Measurements from ENCODE around the gene SIAH2. TPM values are rescaled to one million over a fixed set of nuclear protein-coding genes. Genes with fewer than 3 reads are reported as not detected.

The SIAH2 gene
- total RNA-seq, 1 experiment from 2014 or later: 17.1 TPM

GRCh38 chr3:150783316-150783715 is 20.3 kb upstream of the SIAH2 start:
- Mint-ChIP-seq H3K4me3 (no peak overlapping the region), H3K27ac (no peak overlapping the region), H3K36me3 (peaks cover 2% of the 10 kb centered on the region; the same call in 1 of the 2 replicates), H3K9me3 (peaks cover 14% of the 10 kb centered on the region), H3K27me3 (ENCODE audit: low read depth) (peaks cover 4% of the 10 kb centered on the region; the same call in 1 of the 2 replicates), H3K4me1 (peaks cover 5% of the 10 kb centered on the region)
- DNase-seq (ENCODE audit: low spot score): no peak
- TF ChIP-seq PRDM15 (CRISPR knock-in tag; IDR thresholded peaks at IDR 0.05) (no peak), PRRX2 (CRISPR knock-in tag; IDR thresholded peaks at IDR 0.05) (no peak), NR3C1 (CRISPR knock-in tag; conservative IDR thresholded peaks at IDR 0.05; ENCODE audit: low read depth) (no peak), JAZF1 (CRISPR knock-in tag; IDR thresholded peaks at IDR 0.05) (no peak), E2F5 (CRISPR knock-in tag; IDR thresholded peaks at IDR 0.05) (no peak), AFF4 (CRISPR knock-in tag; IDR thresholded peaks at IDR 0.05; ENCODE audit: borderline replicate concordance) (no peak), SOX15 (CRISPR knock-in tag; IDR thresholded peaks at IDR 0.05) (no peak), NR1H2 (CRISPR knock-in tag; IDR thresholded peaks at IDR 0.05) (no peak), AR (CRISPR knock-in tag; IDR thresholded peaks at IDR 0.05) (no peak), SMAD4 (CRISPR knock-in tag; IDR thresholded peaks at IDR 0.05) (no peak), NFE2L1 (CRISPR knock-in tag; IDR thresholded peaks at IDR 0.05) (no peak), TEAD1 (CRISPR knock-in tag; IDR thresholded peaks at IDR 0.05) (no peak), ZSCAN18 (CRISPR knock-in tag; IDR thresholded peaks at IDR 0.05) (no peak), ATF6 (CRISPR knock-in tag; IDR thresholded peaks at IDR 0.05) (no peak)
- no peak for ATAC-seq
- ChIA-PET POLR2A (no interaction called here), CTCF (no interaction called here)

Data from WTC11 (cell line).